Fibroblast of lung (primary cell): ENCODE data around the gene MINK1. TPM values are rescaled to one million over a fixed set of nuclear protein-coding genes. Genes with fewer than 3 reads are reported as not detected.
"Not testable (repeated sequence)": the region's sequence is repeated elsewhere in the genome, so short reads cannot be mapped to it uniquely, and the experiment has no call there.

Source experiments
- DNase-seq, 2 donors: peaks; one replicate each; pipeline versions ENCODE4 v3.0.0 to v3.0.0-alpha.2; 2010; ENCODE audit warnings: low read depth in 2 of 2
- H2AFZ ChIP-seq: 2 replicates; pipeline ENCODE4 v1.5.1; 2012; ENCODE audit warnings: low read length, control low read depth, inconsistent platforms
- H3K27ac ChIP-seq: 2 replicates; pipeline ENCODE4 v1.5.1; 2011; ENCODE audit warnings: low read length, control low read depth; ENCODE audit not compliant: insufficient read depth
- H3K27me3 ChIP-seq: 2 replicates; pipeline ENCODE4 v1.5.1; 2011; ENCODE audit warnings: mild to moderate bottlenecking, low read length; ENCODE audit not compliant: control insufficient read depth, insufficient read depth
- H3K36me3 ChIP-seq: 2 replicates; pipeline ENCODE4 v1.5.1; 2011; ENCODE audit warnings: low read length; ENCODE audit not compliant: control insufficient read depth, insufficient read depth
- H3K4me1 ChIP-seq: 2 replicates; pipeline ENCODE4 v1.5.1; 2011; ENCODE audit warnings: low read length; ENCODE audit not compliant: control insufficient read depth, insufficient read depth; ENCODE audit errors: extremely low read depth
- H3K4me2 ChIP-seq: 2 replicates; pipeline ENCODE4 v1.5.1; 2011; ENCODE audit warnings: low read length, control low read depth; ENCODE audit not compliant: insufficient read depth; ENCODE audit errors: extremely low read depth
- H3K4me3 ChIP-seq, 4 experiments: fragments of 200-600 bp in 1 of 4; sonication (generic) in 1 of 4; replicated peaks in 1 of 4; 2 replicates each; pipeline ENCODE4 v1.5.1; 2011 to 2016; ENCODE audit warnings: low read length in 4 of 4, low read depth in 3 of 4, mild to moderate bottlenecking in 3 of 4, control low read depth in 2 of 4, inconsistent platforms in 1 of 4, mixed read lengths in 1 of 4; ENCODE audit not compliant: insufficient read depth in 1 of 4; ENCODE audit errors: control extremely low read depth in 1 of 4
- H3K79me2 ChIP-seq: 2 replicates; pipeline ENCODE4 v1.5.1; 2012; ENCODE audit warnings: mild to moderate bottlenecking, low read length, inconsistent platforms; ENCODE audit not compliant: control insufficient read depth, insufficient read depth
- H3K9ac ChIP-seq: 2 replicates; pipeline ENCODE4 v1.5.1; 2011; ENCODE audit warnings: mild to moderate bottlenecking, low read length, control low read depth; ENCODE audit not compliant: insufficient read depth
- H3K9me3 ChIP-seq: 2 replicates; pipeline ENCODE4 v1.5.1; 2012; ENCODE audit warnings: low read depth, low read length; ENCODE audit not compliant: control insufficient read depth, insufficient read depth
- H4K20me1 ChIP-seq: 2 replicates; pipeline ENCODE4 v1.5.1; 2011; ENCODE audit warnings: low read length; ENCODE audit not compliant: control insufficient read depth, insufficient read depth; ENCODE audit errors: extremely low read depth
- CTCF ChIP-seq, 2 donors: IDR thresholded peaks in 1 of 2; conservative IDR thresholded peaks in 1 of 2; 1 replicate in 1 of 2; 2 replicates in 1 of 2; pipeline ENCODE4 v1.5.1; 2011 to 2012; ENCODE audit warnings: low read length in 2 of 2, control low read depth in 1 of 2, inconsistent platforms in 1 of 2, low read depth in 1 of 2, mild to moderate bottlenecking in 1 of 2
- EZH2 ChIP-seq: IDR thresholded peaks from 2 replicates; pipeline ENCODE4 v1.5.1; 2012; ENCODE audit warnings: low read length, control low read depth, mild to moderate bottlenecking; ENCODE audit errors: missing control alignments
- polyA plus RNA-seq, 2 donors: library from polyadenylated mRNA; depleted of rRNA in 1 of 2; stranded (reverse) in 1 of 2; unstranded in 1 of 2; fragments of >200 nt; gene quantifications; 2 replicates each; pipeline ENCODE4 v1.2.1, GENCODE V29; 2011 to 2012; ENCODE audit warnings: missing spikeins in 1 of 2
- total RNA-seq: library from RNA; depleted of rRNA; stranded (reverse); fragments of >200 nt; gene quantifications from 2 replicates; pipeline ENCODE4 v1.2.1, GENCODE V29; 2014

Gene MINK1
- total and polyA plus RNA-seq, 2 donors (not counting 1 experiment from before 2014, with no cell fraction given): 27.2 to 28.6 TPM

- Histone ChIP-seq H3K9me3 (no peaks in the 10 kb centered on the region), H3K36me3 (no peaks in the 10 kb centered on the region), H4K20me1 (no peaks in the 10 kb centered on the region), H3K27me3 (no peaks in the 10 kb centered on the region), H3K9ac (no peak overlapping the region), H3K4me2 (no peak overlapping the region), H3K4me1 (no peaks in the 10 kb centered on the region), H2AFZ (no peak overlapping the region), H3K4me3 (no peak overlapping the region), H3K79me2 (no peaks in the 10 kb centered on the region), H3K27ac (no peak overlapping the region)
- no peak for DNase-seq
- TF ChIP-seq CTCF (conservative IDR thresholded peaks at IDR 0.05 in 1 of 2, IDR thresholded peaks at IDR 0.05 in 1 of 2; ENCODE audit: low read depth in 1 of 2, low read length in 2 of 2) (no peak), EZH2 (no peak)
These were observed 9.6 kb upstream of the MINK1 start for GRCh38 chr17:4823373-4824089.

- H3K4me1 ChIP-seq: no peaks in the 10 kb centered on the region
- no peaks in the 10 kb centered on the region for H3K27me3 ChIP-seq
- TF ChIP-seq CTCF (conservative IDR thresholded peaks at IDR 0.05 in 1 of 2, IDR thresholded peaks at IDR 0.05 in 1 of 2; ENCODE audit: low read depth in 1 of 2, low read length in 2 of 2): no peak
- no peak for TF ChIP-seq EZH2
- H2AFZ ChIP-seq: no peak overlapping the region
- no peak overlapping the region for H3K4me3 ChIP-seq
- no peak overlapping the region for H3K27ac ChIP-seq
- no peaks in the 10 kb centered on the region for H3K79me2 ChIP-seq
- no peaks in the 10 kb centered on the region for H3K36me3 ChIP-seq
- no peak for DNase-seq
- no peak overlapping the region for H3K4me2 ChIP-seq
- no peak overlapping the region for H3K9ac ChIP-seq
- no peaks in the 10 kb centered on the region for H4K20me1 ChIP-seq
- H3K9me3 ChIP-seq: no peaks in the 10 kb centered on the region
These were observed 5.7 kb upstream of the MINK1 start for GRCh38 chr17:4827399-4827798.

- peak overlapping the region; percentile 71 for H3K9ac ChIP-seq
- H4K20me1 ChIP-seq, DNase-seq, H3K4me1 ChIP-seq, H3K36me3 ChIP-seq, H2AFZ ChIP-seq, H3K9me3 ChIP-seq, H3K27me3 ChIP-seq: not testable (repeated sequence)
- peak overlapping the region; percentile 85 for H3K27ac ChIP-seq
- H3K4me2 ChIP-seq: peak overlapping the region; percentile 92
- H3K79me2 ChIP-seq: peaks cover 35% of the 10 kb centered on the region
- H3K4me3 ChIP-seq: peak overlapping the region; percentile 44 to 82 (median 68)
These were observed 337 bp upstream of the MINK1 start for GRCh38 chr17:4832829-4833177.
